ENCODE measurements around the gene CCDC107. TPM values are rescaled to one million over a fixed set of nuclear protein-coding genes. Genes with fewer than 3 reads are reported as not detected.

The CCDC107 gene
- total RNA-seq, 1 experiment from 2014 or later = 12.6 TPM

DNA sequence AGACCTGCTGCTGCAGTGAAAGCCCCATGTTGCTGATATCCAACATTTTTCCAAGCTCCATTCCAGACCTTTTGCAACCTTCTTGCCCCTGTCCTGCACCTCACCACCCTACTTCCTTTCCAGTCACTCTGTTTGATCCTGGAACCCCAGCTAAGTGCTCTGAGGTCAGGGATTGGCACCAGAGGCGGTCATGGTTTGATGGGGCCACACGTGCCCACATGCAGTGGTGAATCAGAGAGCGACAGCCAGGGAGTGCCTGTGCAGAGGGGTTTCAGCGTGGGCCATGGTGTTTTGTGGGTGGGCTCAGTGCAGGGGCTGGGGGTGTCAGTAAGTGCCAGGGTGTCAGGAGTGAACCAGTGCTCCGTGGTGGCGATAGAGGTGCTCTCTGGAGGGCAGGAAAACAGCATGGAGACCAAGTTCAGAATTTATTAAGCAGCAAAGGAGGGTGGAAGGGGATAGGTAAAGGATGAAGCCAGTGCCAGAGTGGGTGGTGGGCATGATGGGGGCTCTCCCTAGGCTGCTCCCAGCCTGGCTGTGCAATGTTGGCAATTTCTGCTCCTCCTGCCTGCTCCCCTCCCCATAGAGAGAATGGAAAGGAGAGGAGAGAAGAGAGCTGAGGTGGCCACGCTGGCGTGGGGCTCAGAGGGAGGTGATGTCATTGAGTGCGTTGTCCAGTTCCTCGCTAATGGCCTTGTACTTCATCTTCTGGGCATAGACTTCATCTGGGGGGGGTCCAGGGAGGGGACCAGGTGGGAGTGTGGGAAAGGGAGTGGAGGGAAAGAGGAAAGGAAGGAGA is 24.6 kb downstream of the CCDC107 start:
- no peak for DNase-seq (ENCODE audit: low spot score)

DNA sequence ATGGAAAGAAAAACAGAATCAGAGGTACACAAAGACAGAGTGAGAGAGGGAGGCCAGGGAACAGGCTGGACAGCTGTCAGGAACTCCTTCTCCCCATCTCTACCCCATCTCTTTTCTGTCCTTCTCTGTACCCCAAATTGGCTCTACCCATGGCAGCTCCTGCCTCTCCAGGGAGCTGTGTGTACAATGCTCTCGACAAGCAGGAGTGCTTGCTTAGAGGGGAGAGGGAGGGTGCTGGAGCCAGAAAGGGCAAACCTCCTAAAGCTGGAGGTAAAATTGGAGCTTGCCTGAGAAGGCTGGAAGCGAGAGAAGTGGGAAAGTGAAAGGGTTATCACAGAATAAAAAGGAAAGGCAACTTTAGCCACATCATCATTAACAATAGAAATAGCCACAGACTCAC is 25.2 kb downstream of the CCDC107 start:
- no peak for DNase-seq (ENCODE audit: low spot score)

DNA sequence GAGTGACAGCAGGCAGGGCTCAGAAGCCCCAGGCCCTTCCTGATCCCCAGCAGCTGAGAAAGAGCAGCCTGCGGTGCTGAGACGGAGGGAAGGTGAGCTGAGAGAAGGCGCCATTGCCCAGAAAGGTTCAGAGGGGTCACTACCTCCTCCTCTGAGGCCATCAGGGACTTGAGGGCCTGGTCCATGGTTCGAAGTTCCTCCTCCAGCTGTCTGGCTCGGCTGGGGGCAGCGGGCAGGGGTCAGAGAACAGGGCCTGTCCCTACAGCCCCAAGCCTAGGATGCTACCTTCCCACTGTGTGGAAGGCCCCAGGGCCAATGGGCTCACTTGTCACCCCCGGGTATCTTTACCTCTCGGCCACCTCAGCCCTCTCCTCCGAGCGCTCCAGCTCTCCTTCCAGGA is 26.8 kb downstream of the CCDC107 start:
- DNase-seq (ENCODE audit: low spot score) = no peak

DNA sequence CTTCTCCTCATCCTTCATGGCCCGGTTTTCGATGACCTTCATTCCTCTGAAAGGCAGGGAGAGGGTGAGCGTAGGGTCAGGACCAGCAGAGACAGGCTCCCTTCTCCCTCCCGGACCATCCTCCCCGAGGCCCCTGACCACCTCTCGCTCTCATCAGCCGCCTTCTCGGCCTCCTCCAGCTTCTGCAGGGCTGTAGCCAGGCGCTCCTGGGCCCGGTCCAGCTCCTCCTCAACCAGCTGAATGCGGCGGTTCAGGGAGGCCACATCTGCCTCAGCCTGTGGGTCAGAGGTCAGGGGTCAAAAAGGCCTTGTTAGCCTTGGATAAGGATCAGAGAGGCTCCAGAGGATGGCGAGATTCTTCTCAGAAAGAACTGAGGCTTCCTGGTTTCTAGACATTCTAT is 27.4 kb downstream of the CCDC107 start:
- no peak for DNase-seq (ENCODE audit: low spot score)

DNA sequence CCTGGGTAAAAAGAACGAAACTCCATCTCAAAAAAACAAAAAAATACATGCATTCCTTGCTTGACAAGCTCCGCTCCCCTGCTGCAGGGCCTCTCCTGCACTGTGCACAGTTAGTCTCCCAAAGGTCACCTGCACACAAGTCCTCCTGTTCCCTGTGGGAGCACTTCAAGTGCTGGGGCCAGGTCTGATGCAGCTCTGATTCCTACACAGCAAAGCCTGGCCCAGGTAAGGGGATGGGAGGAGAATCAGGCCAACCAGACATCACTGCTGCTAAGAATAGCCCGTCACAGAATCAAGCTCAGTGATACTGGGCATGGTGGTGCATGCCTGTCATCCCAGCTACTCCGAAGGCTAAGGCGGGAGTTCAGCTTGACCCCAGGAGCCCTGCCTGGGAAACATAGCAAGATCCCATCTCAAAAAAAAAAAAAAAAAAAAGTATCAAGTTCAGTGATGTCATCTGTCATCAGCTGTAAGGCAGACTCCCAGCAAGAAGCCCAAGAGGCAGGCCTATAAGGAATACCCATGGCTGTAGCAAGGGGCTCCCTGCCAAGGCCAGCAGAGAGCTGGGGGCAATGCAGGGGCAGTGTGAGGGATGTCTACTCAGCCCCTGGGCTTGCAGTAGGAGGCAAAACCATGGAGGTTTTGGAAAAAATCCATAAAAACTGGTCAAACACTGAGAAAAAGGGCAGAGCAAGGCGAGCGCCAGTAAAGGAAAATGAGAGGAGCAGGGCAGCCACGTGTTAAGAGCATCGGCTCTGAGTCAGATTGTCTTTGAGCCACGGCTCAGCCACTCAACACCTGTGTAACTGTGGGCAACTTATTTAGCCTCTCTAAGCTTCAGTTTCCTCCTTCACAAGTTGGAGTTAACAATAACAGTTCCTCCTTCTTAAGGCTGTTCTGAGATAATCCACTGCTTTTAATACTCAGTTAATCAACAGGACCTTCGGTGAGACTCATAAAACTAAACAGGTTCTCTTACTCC is 28.4 kb downstream of the CCDC107 start:
- DNase-seq (ENCODE audit: low spot score) = no peak

DNA sequence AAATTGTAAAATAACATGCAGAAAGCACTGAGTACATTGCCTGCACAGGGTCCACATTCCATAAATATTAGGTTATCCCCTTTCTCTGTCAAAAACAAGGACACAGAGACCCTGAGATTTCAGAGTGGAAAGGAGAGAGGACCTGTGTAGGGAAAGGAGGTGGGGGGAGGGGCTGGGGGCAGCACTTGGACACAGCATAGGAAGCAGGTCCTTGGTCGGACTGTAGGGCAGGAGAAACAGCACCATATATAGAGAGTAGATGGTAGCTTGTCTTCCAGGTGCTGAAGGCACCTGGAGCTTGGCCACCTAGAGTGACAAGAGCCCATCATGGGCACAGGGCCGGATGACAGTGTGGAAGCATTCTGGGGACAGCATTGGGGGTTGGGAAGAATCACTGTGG is 29.2 kb downstream of the CCDC107 start:
- DNase-seq (ENCODE audit: low spot score) = no peak

DNA sequence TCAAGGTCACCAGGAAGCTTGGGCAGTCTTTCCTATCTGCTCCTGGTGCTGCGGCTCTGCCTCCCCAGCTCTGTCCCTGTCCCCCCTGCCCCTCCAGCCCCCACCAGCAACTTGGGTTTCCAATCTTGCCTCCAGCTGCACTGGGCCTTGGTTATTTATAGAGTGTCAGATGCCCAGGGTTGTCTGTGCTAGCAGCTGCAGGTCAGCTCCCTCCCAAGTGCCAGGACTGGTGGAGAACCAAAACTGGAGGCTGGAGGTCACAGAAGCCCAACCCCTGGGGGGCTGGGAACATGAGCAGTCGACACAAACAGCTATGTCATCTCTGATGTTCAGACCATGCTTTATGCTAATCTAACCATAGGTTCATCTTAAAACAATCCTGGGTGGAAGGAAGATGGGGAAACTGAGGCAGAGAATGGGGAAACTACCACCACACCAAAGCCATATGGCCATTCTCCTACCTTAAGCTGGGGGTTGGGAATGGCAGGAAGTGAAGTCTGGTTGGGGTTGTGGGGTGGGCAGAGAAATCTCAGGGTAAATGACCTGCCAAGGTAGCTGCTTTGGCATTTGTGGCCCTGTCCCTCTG is 30.0 kb downstream of the CCDC107 start:
- no peak for DNase-seq (ENCODE audit: low spot score)

DNA sequence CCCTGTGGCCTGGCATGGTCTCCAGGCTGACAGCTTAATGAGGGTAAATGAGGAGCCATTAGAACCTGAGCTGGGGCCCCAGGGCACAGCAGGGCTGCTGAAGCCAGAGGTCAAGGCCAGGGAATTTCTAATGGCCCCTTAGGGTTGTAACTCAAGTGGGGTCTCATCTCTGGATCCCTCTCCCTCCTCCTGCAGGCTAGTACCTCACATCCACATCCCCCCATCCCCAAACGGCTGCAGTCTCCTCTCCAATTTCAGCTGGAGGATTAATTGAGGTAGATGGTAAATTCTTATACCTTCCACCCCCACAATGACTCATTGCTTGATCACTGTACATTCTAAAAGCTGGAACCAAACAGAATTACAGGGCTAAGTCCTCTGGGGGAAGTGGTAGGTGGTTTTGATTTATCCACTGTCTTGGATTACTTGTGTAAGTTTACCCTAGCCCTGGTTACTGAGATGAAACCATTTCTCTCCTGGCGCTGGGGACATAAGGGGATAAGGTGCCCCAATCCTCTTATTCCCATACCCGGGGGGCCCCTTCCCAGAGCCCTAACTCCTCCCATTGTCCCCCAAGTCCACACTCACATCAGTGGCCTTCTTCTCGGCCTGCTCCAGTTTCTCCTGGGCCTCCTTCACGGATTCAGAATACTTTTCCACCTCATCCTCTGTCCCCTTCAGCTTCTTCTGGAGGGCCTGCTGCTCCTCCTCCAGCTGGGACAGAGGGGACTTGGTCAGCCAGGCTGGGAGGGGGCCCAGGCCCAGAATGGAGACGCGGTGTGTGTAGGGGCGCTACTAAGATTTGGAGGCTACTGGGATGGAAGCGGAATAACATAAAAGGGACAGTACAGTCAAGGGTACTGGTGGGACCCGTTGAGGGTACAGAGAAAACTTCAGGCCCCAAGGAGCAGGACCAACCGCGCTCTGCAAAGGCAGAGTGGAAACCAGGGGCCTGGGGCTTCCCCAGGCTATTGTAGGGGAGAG is 30.8 kb downstream of the CCDC107 start:
- peak; percentile 85 for DNase-seq (ENCODE audit: low spot score)

DNA sequence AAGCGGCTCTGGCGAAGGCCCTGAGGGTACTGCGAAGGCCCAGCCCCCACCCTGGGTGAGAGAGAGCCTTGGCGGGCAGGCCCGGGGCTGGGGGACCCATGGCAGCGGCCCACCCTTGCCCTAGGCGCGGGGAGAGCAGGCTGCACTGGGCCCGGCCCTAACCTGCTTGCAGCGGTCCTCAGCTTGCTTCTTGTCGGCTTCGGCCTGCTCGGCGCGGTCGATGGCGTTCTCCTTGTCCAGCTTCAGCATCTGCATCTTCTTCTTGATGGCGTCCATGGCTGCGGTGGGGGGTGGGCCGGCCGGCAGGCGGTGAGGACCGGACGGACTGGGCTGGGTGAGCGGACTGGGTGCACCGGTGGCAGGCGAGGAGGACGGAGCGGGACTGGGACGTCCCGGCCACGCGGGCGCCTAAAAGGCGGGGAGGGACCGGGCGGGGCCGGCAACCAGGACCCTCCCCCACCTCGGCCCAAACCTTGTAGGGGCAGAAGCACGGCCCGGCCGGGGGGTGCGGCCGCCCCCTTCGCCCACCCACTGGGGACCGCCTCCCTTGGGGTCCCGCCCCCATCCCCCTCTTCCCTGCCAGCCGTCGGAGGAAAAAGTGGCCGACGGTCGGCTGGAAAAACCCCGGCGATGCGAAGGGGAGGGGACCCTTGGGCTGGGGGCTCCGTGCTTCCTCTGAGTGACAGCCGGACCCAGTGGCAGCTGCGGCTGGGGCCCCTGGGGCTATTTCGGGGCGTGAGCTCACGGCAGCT is 31.6 kb downstream of the CCDC107 start, which contains the start of gene TPM2:
Gene TPM2 (minus strand): TSS at position 384 of the 752 bp plus-strand sequence. CDS start 108 bp downstream, at position 276.
- peak; percentile 66 for DNase-seq (ENCODE audit: low spot score)

DNA sequence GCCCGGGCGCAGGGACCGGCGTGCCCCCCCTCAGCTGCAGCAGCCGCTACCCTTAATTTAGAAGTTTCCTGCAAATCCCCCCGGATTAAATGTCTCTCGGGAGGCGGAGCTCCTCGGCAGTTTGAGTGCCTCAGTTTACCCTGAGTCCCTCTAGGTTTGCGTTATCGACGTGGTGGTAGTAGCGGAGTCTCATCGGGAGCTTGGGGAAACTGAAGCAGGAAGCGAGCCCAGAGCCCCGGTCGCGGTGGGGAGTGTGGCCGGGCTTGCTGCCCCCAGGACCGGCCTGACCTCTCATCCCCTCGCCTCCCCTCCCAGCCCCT is 32.2 kb downstream of the CCDC107 start:
- DNase-seq (ENCODE audit: low spot score) = no peak

DNA sequence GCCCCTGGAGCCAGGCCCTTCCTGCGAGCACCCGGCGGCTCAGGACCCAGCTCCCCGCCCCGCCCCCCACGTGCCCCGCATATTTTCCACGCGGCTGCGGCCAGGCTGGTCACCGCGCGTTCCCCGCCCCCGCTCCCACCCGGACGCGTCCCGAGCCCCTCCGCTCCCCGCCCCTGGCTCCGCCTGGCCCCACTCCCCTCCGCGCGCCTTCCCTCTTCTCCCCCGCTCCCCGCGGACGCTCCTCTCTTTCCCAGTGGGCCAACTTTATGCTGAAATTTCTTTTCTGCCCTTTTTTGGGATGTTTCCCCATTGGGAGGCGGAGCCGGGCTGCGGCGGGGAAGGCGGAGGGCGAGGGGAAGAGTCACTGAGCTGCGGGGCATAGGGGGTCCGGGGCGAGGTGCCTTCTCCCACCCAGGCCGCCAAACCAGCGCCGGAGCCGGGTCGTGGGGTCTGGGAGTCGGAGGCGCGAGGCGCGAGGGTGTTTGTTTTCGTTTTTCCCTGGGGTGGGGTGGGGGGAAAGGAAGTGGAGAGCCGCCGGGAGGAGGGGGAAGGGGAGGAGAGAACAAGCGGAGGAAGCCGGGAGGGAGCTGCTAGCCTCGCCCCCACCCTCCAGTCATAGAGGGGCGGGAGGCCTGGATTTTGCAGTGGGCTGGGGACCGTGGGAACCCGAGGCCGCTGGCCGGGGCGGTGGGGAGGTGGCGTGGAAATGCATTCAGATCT is 32.7 kb downstream of the CCDC107 start:
- DNase-seq (ENCODE audit: low spot score) = peak; percentile 61

DNA sequence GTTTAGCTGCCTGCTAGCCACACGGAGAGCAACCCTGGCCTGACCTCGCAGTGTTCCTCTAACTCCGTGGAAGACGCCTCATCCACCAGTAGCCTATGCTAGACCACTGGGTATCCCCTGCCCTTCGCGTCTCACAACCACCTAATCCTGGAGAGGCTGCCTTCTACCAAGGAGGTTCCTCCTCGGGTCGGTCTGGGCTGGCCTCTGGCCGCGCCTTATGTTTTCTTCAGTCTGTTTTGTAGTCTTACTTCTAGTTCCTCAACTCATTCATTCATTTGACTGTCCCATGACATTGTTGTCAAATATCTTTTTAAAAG is 33.2 kb downstream of the CCDC107 start:
- no peak for DNase-seq (ENCODE audit: low spot score)

DNA sequence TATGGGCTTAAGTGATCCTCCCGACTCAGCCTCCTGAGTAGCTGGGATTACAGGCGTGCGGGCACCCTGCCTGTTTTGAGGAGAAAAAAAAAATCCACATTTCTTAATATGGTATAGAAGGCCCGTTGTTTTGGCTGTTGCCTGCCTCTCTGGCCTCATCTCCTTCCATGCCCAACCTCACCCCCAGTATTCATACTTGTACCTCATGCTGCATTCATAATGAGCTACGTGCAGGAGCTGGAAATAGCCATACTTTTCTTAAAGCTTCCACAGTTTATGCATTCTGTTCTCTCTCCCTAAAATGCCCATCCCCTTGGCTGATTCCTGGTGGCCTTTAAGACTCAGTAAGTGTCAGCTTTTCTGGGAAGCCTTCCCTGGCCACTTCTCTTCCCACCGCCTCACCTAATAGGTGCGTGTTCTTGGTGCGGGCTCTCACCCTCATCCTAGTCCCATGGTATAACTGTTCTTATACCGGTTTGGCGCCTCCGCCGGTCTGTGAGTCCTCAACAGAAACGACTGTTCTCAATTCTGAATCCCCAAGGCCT is 33.7 kb downstream of the CCDC107 start:
- no peak for DNase-seq (ENCODE audit: low spot score)

DNA sequence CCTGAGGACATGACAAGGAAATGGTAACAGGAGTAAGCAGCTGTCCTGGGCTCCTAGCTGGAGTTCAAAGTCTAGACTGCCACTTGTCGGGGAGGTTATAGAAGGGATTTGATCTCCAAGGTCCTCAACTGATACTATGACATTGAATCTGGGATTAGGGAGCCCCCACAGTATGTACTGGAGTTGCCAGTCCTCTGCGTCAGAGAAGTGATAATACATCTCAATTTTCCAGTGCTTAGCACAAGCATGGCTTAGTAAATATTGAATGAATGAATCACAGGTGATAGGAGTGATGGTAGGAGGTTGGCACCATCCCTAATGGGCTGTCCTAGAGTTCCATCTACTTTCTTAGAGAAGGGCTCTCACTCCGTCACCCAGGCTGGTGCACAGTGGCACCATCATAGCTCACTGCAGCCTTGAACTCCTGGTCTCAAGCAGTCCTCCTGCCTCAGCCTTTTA is 37.9 kb downstream of the CCDC107 start:
- no peak for DNase-seq (ENCODE audit: low spot score)

DNA sequence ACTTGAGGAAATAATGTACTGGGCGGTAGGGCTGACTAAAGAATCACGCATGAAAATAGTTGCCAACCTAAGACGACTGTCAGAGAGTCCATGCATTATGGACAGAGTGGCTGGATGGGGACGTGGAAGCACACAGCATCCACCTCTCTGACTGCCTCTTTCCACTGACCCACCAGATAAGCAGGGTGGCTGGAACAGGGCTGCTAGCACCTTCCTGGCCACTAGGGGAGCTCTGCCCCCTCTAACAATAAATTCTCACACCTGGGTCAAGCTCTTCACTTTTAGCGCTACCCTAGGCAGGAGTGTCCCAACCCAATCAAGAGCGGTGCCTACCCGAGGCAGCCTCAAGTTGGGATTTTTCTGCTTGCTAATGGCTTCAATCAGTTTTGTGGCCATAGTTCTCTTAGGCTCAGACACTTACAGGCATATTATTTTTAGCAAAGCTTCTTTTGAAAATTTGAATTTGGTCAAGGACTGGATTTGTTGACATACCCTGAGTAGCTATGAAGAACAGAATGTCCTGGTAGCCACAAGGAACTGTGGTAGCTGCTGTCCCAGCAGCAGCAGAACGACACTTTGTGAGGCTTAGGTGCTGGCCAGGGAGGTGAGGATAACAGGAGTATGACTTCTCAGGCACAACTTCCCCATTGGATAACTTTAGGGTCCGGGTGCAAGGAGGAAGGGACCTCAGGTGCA is 38.6 kb downstream of the CCDC107 start:
- peak; percentile 46 for DNase-seq (ENCODE audit: low spot score)

DNA sequence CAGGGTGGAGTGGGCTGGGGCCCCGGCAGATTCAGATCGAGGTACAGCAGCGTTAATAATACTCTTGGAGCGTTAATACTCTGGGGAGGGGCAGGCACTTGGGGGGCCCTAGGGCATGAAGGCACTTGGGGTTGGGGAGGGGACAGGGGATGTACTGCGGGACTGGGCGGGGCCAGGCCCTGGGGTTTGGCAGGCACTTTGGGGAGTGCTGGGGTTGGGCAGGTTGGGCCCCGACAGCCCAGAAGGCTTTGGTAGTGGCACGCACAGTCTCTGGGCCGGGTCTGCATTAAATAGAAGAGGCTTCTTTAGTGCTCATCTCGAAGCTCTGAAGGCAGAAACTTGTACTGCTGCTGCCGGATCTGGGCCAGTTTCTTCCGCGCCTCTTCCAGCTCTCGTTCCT is 39.4 kb downstream of the CCDC107 start:
- no peak for DNase-seq (ENCODE audit: low spot score)

DNA sequence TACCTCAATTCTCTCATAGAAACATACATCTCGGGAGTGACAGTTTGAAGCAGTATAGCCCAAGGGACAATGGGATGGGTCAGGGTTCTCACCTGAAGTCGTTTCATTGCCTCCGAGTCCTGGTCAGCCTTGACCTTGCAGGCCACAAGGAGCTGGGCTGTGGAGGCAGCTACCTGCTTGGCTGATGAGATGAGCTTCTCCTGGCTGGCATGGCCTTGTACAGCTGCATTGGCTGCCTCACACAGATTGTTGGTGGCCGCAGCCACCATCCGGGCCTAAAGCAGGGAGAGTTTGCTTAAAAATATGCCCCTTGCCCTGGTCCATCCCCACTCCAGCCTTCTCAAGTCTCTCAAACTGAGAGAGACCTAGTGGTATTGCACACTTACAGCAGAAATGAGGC is 40.1 kb downstream of the CCDC107 start:
- no peak for DNase-seq (ENCODE audit: low spot score)

DNA sequence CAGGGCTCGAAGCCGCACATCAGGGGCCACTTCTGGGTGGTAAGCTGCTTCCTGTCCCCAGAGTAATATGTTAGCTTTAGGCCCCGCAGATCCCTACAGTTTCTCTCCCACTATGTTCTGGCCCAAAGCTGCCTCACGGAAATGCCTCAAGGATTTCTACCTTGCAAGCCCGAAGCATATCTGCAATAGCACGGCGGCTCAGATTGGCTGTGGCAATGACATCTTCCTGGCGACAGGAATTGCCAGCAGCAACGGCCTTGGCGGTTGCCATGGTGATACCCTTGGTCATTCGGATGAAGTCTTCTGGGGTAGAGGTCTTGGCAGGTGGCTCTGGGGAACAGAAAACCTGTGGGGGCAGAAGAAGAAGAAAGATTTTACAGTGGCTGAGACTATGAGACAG is 41.9 kb downstream of the CCDC107 start:
- no peak for DNase-seq (ENCODE audit: low spot score)

DNA sequence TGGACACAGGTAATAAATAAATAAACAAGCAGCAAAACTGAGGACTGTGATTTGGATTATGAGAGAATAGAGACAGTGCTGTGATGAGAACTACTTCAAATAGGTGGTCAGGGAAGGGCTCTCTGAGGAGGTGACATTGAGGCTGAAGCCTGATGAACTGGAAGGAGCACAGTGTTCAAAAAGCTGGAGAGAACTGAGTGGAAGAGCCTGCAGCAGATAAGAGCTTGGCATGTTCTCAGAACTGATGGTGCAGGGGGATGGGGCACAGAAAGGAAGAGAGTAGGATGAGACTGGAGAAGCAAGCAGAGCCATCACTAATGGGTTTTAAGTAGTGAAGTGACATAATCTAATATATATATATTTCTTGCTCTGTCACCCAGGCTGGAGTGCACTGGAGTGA is 42.9 kb downstream of the CCDC107 start:
- no peak for DNase-seq (ENCODE audit: low spot score)
